ENCODE measurements around the gene PRLR. TPM values are rescaled to one million over a fixed set of nuclear protein-coding genes. Genes with fewer than 3 reads are reported as not detected.
A peak's percentile ranks its signal among the peaks of the same experiment; 100 is the strongest.
"Not testable (repeated sequence)": the region's sequence is repeated elsewhere in the genome, so short reads cannot be mapped to it uniquely, and the experiment has no call there.

The PRLR gene
- total RNA-seq, 2 donors from 2014 or later = 0.04 TPM; not detected in 1

DNA sequence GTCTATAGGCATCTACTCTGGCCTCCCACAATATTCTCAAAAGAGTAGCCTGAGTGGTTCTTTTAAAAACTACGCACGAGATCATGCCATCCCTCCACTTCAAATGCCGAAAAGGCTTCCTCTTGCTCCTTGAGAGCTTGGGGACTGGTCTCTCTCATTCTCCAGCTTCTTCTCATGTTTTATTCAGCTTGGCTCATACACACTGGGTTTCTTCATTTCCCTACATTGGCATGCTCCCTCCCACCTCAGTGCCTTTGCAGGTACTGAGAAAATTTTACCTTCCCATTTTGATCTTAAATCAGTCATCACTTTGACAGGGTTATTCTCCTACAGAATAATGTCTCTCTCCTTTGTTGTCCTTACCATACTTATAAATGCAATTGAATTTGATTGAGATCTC is 20.4 kb downstream of the PRLR start:
- no peak overlapping the region for H3K27ac Mint-ChIP-seq
- H3K36me3 Mint-ChIP-seq = no peaks in the 10 kb centered on the region
- DNase-seq (ENCODE audit: low spot score in 2 of 2) (no peak), ATAC-seq (no peak)
- no peaks in the 10 kb centered on the region for H3K9me3 Mint-ChIP-seq

- DNase-seq (ENCODE audit: low spot score in 2 of 2) (no peak), ATAC-seq (no peak)
- Mint-ChIP-seq H3K27ac (no peak overlapping the region), H3K36me3 (no peaks in the 10 kb centered on the region), H3K9me3 (no peaks in the 10 kb centered on the region)
Observed at GRCh38 chr5:35205606-35206005, 24.7 kb downstream of the PRLR start.

DNA sequence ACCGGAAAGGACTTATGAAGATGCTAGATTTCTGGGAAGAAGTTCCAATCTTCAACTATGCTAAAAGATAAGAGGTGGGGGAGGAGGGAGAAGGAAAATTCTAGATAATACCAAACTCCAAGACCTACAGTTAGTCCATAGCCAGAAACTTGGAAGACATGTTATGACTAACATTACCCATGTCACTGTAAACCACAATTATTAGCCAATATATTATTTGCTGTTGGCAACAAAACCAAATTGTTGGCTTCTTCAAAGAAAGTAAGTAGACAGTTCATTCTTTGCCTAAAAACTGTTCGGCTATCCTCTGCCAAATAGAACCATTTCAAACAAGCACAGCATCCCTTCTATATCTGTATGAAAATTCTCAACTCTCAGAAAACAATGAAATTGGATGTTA is 25.1 kb downstream of the PRLR start:
- H3K9me3 Mint-ChIP-seq = no peaks in the 10 kb centered on the region
- no peaks in the 10 kb centered on the region for H3K36me3 Mint-ChIP-seq
- no peak for DNase-seq (ENCODE audit: low spot score in 2 of 2)
- no peak for ATAC-seq
- H3K27ac Mint-ChIP-seq = no peak overlapping the region

DNA sequence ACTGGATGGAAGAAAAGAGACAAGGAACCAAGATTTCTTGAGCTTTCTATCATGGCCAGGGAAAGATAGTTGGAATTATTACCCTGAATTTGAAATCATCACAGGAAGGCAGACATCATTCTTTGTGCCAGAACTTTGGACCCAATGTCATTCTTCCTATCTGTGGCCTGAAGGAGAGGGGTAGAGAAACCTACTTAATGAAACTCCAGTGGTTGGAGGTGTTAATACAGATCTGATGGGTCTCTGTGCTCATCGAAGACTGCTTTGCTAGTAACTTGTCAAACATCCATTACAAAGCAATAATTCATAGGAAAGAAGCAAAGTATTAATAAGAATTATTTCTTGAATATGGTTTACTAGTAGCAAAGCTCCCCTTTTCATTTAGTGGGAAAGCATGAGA is 26.9 kb downstream of the PRLR start:
- H3K9me3 Mint-ChIP-seq = no peaks in the 10 kb centered on the region
- H3K36me3 Mint-ChIP-seq = no peaks in the 10 kb centered on the region
- ATAC-seq = no peak
- no peak for DNase-seq (ENCODE audit: low spot score in 2 of 2)
- H3K27ac Mint-ChIP-seq = no peak overlapping the region

GRCh38 chr5:35202319-35203111 is 27.8 kb downstream of the PRLR start:
- Mint-ChIP-seq H3K9me3 (no peaks in the 10 kb centered on the region), H3K27ac (no peak overlapping the region), H3K36me3 (no peaks in the 10 kb centered on the region)
- peak in 1 of 2 donors; percentile 36 for DNase-seq (ENCODE audit: low spot score in 2 of 2)
- peak; percentile 46 to 61 for ATAC-seq

DNA sequence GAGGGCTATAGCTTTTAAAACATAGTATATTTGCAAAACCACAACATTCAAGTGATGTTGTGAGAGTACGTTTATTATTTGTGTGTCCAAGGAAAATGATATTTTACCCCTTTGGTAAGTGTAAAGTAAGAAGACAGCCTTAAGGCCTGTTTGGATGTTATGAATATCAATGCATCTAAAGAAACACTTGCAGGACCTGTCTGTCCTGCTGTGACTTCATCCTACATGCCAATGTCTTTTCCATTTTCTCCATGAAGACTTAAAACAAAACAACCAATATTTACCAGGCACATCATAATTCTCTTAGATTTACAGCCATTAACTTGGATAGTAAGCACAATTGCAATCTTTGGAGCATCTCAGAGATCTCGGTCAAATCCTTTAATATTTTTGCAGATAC is 29.0 kb downstream of the PRLR start:
- ATAC-seq = no peak
- Mint-ChIP-seq H3K36me3 (no peaks in the 10 kb centered on the region), H3K27ac (no peak overlapping the region), H3K9me3 (no peaks in the 10 kb centered on the region)
- DNase-seq (ENCODE audit: low spot score in 2 of 2) = no peak

GRCh38 chr5:35199886-35200285 is 30.4 kb downstream of the PRLR start:
- no peak for DNase-seq (ENCODE audit: low spot score in 2 of 2)
- no peak for ATAC-seq
- no peaks in the 10 kb centered on the region for H3K9me3 Mint-ChIP-seq
- H3K27ac Mint-ChIP-seq = no peak overlapping the region
- no peaks in the 10 kb centered on the region for H3K36me3 Mint-ChIP-seq

DNA sequence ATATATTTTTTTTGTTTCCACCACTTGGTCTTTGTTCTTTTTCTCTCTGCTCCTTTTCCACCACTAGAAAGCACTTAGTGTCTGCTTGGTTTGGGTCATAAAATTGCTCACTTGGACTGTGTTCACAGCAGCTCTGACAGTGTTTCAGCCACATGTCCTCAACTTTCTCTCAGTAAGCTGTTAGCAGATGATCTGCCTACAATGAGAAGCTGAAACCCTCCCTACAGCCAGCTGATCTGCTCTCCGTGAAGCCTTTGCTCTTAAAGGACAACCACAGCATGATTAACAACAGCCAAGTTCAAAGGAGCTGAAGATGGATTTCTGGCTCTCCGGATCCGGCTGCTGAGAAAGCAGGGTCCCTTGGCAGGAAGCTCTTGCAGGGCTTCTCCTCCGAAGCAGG is 31.6 kb downstream of the PRLR start:
- no peak overlapping the region for H3K27ac Mint-ChIP-seq
- H3K36me3 Mint-ChIP-seq = no peaks in the 10 kb centered on the region
- ATAC-seq = no peak
- no peaks in the 10 kb centered on the region for H3K9me3 Mint-ChIP-seq
- no peak for DNase-seq (ENCODE audit: low spot score in 2 of 2)

DNA sequence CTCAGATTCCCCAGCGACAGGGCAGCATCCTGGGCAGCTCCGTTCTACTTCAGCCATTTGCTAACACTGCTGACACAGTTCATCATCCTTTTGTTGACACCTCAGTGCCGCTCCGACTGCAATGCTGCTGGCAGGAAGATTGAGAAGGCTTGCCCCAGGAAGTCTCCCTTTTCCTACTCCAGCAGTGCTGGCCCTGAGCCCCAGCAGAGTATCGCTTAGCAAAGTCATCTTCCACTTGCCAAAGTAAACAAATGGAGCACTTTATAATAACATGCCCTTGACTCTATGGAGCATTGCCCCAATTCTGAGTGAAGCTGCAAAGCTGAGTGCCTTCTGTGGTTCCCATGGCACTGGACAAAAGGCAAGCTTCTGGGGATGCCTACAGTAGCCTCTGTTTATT is 32.2 kb downstream of the PRLR start:
- H3K27ac Mint-ChIP-seq = no peak overlapping the region
- H3K9me3 Mint-ChIP-seq = no peaks in the 10 kb centered on the region
- no peak for DNase-seq (ENCODE audit: low spot score in 2 of 2)
- no peak for ATAC-seq
- no peaks in the 10 kb centered on the region for H3K36me3 Mint-ChIP-seq

GRCh38 chr5:35197351-35197750 is 32.9 kb downstream of the PRLR start:
- DNase-seq (ENCODE audit: low spot score in 2 of 2) (no peak), ATAC-seq (no peak)
- Mint-ChIP-seq H3K27ac (no peak overlapping the region), H3K9me3 (no peaks in the 10 kb centered on the region), H3K36me3 (no peaks in the 10 kb centered on the region)

DNA sequence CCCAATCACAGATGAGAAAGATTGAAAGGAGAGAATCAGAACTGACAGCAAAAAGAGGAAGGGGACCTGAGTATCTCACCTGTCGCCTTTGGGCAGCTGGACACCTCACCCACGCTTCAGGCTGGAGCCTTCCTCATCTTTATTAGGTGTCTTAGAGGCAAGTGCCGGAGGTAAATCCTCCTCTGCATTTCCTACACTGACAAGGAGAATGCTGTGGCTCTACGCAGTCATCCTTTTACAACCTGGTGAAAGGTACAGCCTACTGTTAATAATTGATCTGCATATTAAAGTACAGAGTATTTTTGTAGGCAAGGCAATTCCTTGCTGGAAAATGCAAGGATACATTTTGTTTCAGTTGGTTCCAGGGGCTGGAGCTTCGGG is 34.8 kb downstream of the PRLR start:
- DNase-seq (ENCODE audit: low spot score in 2 of 2) (no peak), ATAC-seq (no peak)
- no peaks in the 10 kb centered on the region for H3K9me3 Mint-ChIP-seq
- no peak overlapping the region for H3K27ac Mint-ChIP-seq
- no peaks in the 10 kb centered on the region for H3K36me3 Mint-ChIP-seq

- no peak for ATAC-seq
- no peaks in the 10 kb centered on the region for H3K9me3 Mint-ChIP-seq
- no peak overlapping the region for H3K27ac Mint-ChIP-seq
- H3K36me3 Mint-ChIP-seq = no peaks in the 10 kb centered on the region
- DNase-seq (ENCODE audit: low spot score in 2 of 2) = no peak
Observed at GRCh38 chr5:35194635-35195471, 35.4 kb downstream of the PRLR start.

DNA sequence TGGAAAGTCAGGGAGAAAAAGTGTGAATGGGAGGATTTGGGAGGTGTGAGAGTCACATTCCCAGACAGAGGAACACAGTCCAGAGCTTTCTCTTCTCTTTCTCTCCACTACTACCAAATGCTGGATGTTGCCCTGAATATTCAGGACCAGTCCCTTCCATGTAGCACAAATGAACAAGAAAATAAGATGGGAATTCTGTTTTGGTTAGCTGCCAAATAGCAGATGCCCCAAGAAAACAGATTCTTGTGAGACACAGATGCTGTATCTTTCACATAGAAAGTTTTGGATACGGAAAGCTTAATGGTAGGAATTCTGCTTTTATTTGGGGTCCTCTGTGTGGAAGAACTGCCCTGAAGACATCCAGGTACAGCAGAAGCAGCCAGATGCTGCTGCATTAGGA is 37.8 kb downstream of the PRLR start:
- DNase-seq (ENCODE audit: low spot score in 2 of 2) (no peak), ATAC-seq (no peak)
- no peaks in the 10 kb centered on the region for H3K9me3 Mint-ChIP-seq
- H3K27ac Mint-ChIP-seq = no peak overlapping the region
- H3K36me3 Mint-ChIP-seq = no peaks in the 10 kb centered on the region

DNA sequence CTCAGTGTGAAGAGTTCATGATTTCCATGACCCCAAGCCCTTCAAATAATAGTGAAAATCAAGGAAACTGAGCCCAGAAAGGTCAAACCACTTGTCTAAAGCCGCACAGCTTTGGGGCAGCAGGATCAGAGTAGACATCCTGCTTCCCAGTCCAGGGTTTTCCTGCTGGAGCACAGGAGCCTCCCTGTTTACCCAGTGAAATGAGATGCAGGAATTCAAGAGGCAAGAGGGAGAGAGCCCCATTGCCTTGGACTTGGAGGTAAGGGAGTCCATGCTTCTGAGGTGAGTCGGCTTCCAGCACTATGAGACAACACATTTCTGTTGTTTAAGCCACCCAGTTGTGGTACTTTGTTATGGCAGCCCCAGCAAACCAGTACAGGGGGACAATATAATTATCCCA is 40.5 kb downstream of the PRLR start:
- H3K9me3 Mint-ChIP-seq; H3K27ac Mint-ChIP-seq; DNase-seq (ENCODE audit: low spot score in 2 of 2); ATAC-seq; H3K36me3 Mint-ChIP-seq: not testable (repeated sequence)

DNA sequence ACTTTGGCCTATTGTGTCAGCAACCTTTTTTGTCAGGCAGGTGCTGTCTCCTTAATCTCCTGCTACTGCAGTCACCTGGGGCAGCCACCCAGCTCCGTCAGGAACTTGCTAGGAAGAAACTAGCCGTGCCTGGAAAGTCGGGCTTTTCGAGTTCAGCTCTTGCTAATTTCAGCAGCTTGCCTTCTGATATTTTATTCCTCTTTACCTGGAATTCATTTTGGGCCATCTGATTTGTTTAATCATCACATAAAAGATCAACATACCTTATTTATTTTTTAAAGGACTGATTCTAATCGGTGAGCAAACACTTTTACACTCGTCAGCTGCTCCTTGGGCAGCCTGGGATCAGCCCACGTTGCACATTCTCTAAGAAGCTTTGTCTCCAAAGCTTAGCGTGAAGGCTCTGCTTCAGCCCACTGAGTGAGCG is 42.2 kb downstream of the PRLR start:
- DNase-seq (ENCODE audit: low spot score in 2 of 2) (no peak), ATAC-seq (no peak)
- Mint-ChIP-seq H3K36me3 (no peaks in the 10 kb centered on the region), H3K9me3 (no peaks in the 10 kb centered on the region), H3K27ac (no peak overlapping the region)

- not testable (repeated sequence) for H3K27ac Mint-ChIP-seq; ATAC-seq; DNase-seq (ENCODE audit: low spot score in 2 of 2); H3K36me3 Mint-ChIP-seq; H3K9me3 Mint-ChIP-seq
Observed at GRCh38 chr5:35187621-35188020, 42.7 kb downstream of the PRLR start.

GRCh38 chr5:35186749-35187148 is 43.5 kb downstream of the PRLR start:
- no peaks in the 10 kb centered on the region for H3K36me3 Mint-ChIP-seq
- H3K27ac Mint-ChIP-seq = no peak overlapping the region
- H3K9me3 Mint-ChIP-seq = no peaks in the 10 kb centered on the region
- ATAC-seq (no peak), DNase-seq (ENCODE audit: low spot score in 2 of 2) (no peak)

- ATAC-seq (no peak), DNase-seq (ENCODE audit: low spot score in 2 of 2) (no peak)
- no peak overlapping the region for H3K27ac Mint-ChIP-seq
- H3K9me3 Mint-ChIP-seq = no peaks in the 10 kb centered on the region
- H3K36me3 Mint-ChIP-seq = no peaks in the 10 kb centered on the region
Observed at GRCh38 chr5:35185518-35185917, 44.8 kb downstream of the PRLR start.

Data from activated naive CD4-positive, alpha-beta T cell treated with anti-CD3 and anti-CD28 coated beads, Interleukin-2, amount 50 U/mL, for 72 hours (primary cell).